Ovary (tissue), 3 donors: ENCODE results near the gene LPCAT3.

ENCODE experiments used
- EP300 ChIP-seq: sonication (generic); formaldehyde crosslinking; IDR thresholded peaks from one replicate; pipeline ENCODE4 v1.6.1; 2017; ENCODE audit warnings: antibody characterized with exemption
- POLR2A ChIP-seq: fragments of 450-650 bp; IDR thresholded peaks from one replicate; pipeline ENCODE4 v1.6.1; 2017; ENCODE audit warnings: antibody characterized with exemption, mild to moderate bottlenecking, moderate library complexity
- TF ChIP-seq, protein P1 (sequence below), 3 donors: fragments of 450-650 bp in 2 of 3; fragments of 200-600 bp in 1 of 3; IDR thresholded peaks; one replicate each; pipeline versions ENCODE4 v1.5.1 to v1.8.0; 2016 to 2022; ENCODE audit warnings: antibody characterized with exemption in 3 of 3, mild to moderate bottlenecking in 1 of 3
- donor health status: DM: no; HTN: no; CAD: no.

DNA sequence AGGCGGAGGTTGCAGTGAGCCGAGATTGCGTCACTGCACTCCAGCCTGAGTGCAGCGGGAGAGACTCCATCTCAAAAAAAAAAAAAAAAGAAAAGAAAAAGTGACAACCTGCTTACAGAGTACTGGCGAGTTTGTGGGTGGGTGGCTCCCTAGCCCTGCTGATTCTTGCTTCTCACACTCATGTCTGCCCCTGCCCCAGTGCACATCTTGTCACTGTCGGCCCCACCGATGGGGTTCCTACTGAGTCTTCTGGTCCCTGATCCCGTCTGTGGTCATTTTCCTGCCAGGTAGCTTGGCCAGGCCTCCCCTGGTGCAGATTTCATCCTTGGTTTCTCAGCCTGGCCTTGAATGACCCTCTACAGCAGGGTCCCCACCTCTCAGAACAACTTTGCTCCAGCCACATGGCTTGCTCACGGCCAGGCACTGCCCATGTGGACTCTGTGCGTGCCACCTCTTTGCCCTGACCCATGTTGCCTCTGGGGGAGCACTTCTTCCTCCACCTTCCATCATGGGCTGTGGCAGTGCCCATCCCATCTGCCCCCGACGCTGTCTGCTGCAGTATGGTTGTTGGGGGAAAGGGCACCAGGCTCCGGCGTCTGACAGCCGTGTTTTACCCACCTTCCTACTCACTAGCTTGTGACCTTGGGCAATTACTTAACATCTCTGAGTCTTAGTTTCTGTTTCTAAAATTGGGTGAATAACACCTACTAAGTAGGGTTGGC lies 69.2 kb downstream of the LPCAT3 start:
- TF ChIP-seq, protein P1, sequence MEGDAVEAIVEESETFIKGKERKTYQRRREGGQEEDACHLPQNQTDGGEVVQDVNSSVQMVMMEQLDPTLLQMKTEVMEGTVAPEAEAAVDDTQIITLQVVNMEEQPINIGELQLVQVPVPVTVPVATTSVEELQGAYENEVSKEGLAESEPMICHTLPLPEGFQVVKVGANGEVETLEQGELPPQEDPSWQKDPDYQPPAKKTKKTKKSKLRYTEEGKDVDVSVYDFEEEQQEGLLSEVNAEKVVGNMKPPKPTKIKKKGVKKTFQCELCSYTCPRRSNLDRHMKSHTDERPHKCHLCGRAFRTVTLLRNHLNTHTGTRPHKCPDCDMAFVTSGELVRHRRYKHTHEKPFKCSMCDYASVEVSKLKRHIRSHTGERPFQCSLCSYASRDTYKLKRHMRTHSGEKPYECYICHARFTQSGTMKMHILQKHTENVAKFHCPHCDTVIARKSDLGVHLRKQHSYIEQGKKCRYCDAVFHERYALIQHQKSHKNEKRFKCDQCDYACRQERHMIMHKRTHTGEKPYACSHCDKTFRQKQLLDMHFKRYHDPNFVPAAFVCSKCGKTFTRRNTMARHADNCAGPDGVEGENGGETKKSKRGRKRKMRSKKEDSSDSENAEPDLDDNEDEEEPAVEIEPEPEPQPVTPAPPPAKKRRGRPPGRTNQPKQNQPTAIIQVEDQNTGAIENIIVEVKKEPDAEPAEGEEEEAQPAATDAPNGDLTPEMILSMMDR (IDR thresholded peaks at IDR 0.05) = no peak
- TF ChIP-seq POLR2A (no peak), EP300 (no peak)
